Keratinocyte (primary cell): ENCODE results near the gene TIRAP. TPM values are rescaled to one million over a fixed set of nuclear protein-coding genes. Genes with fewer than 3 reads are reported as not detected.

Source experiments
- DNase-seq: peaks from one replicate; pipeline ENCODE4 v3.0.0-alpha.2; 2011; ENCODE audit warnings: low read depth, missing footprints, low spot score
- FAIRE-seq: peaks from 2 replicates; lab custom pipeline; 2011; peaks lifted over from hg19 to GRCh38; lab: Jason Lieb, UNC
- H2AFZ ChIP-seq: 2 replicates; pipeline ENCODE4 v1.6.0; 2012; ENCODE audit warnings: low read length, control low read depth, inconsistent platforms; ENCODE audit not compliant: control insufficient read depth
- H3K27ac ChIP-seq: 2 replicates; pipeline ENCODE4 v1.5.1; 2011; ENCODE audit warnings: low read length; ENCODE audit not compliant: control insufficient read depth, insufficient read depth
- H3K27me3 ChIP-seq: 3 replicates; pipeline ENCODE4 v1.6.0; 2011; ENCODE audit warnings: low read length; ENCODE audit not compliant: control insufficient read depth, insufficient read depth; ENCODE audit errors: extremely low read depth
- H3K36me3 ChIP-seq, 2 experiments: 2 replicates in 1 of 2; 3 replicates in 1 of 2; pipeline ENCODE4 v1.5.1; 2011; ENCODE audit warnings: low read length in 2 of 2, mild to moderate bottlenecking in 1 of 2; ENCODE audit not compliant: control insufficient read depth in 2 of 2, insufficient read depth in 2 of 2; ENCODE audit errors: extremely low read depth in 1 of 2
- H3K4me1 ChIP-seq: 3 replicates; pipeline ENCODE4 v1.5.1; 2011; ENCODE audit warnings: low read length; ENCODE audit not compliant: control insufficient read depth, insufficient read depth; ENCODE audit errors: extremely low read depth
- H3K4me2 ChIP-seq: 3 replicates; pipeline ENCODE4 v1.6.0; 2011; ENCODE audit warnings: low read depth, low read length; ENCODE audit not compliant: control insufficient read depth, insufficient read depth; ENCODE audit errors: extremely low read depth
- H3K4me3 ChIP-seq, 3 experiments: fragments of 200-600 bp in 1 of 3; sonication (generic) in 1 of 3; 2 replicates in 2 of 3; 3 replicates in 1 of 3; pipeline ENCODE4 v1.5.1; 2011 to 2016; ENCODE audit warnings: low read length in 3 of 3, mild to moderate bottlenecking in 3 of 3, control low read depth in 2 of 3, inconsistent platforms in 1 of 3, low read depth in 1 of 3, mixed read lengths in 1 of 3, mixed run types in 1 of 3, moderate library complexity in 1 of 3; ENCODE audit not compliant: control insufficient read depth in 2 of 3, insufficient read depth in 2 of 3; ENCODE audit errors: extremely low read depth in 1 of 3
- H3K79me2 ChIP-seq: 2 replicates; pipeline ENCODE4 v1.6.0; 2012; ENCODE audit warnings: low read length; ENCODE audit not compliant: control insufficient read depth, insufficient read depth
- H3K9ac ChIP-seq: 3 replicates; pipeline ENCODE4 v1.6.0; 2011; ENCODE audit warnings: low read length; ENCODE audit not compliant: control insufficient read depth, insufficient read depth; ENCODE audit errors: extremely low read depth
- H3K9me1 ChIP-seq: 3 replicates; pipeline ENCODE4 v1.6.0; 2011; ENCODE audit warnings: low read length; ENCODE audit not compliant: control insufficient read depth, insufficient read depth; ENCODE audit errors: extremely low read depth
- H3K9me3 ChIP-seq: 2 replicates; pipeline ENCODE4 v1.5.1; 2012; ENCODE audit warnings: low read depth, low read length; ENCODE audit not compliant: control insufficient read depth
- H4K20me1 ChIP-seq: 3 replicates; pipeline ENCODE4 v1.6.0; 2011; ENCODE audit warnings: low read length; ENCODE audit not compliant: control insufficient read depth, insufficient read depth; ENCODE audit errors: extremely low read depth
- EZH2 ChIP-seq: IDR thresholded peaks from one replicate; pipeline ENCODE4 v1.6.1; 2012; ENCODE audit warnings: inconsistent platforms, mild to moderate bottlenecking, low read length, moderate library complexity
- dilution Hi-C: fragments of 300-500 bp; cut with MboI; formaldehyde crosslinking; loops from one replicate; pipeline ENCODE4 v1.7.0; 2020; ENCODE audit warnings: low sequenced_read_pairs; ENCODE audit not compliant: extremely low pct_ligation_motif_present
- polyA plus RNA-seq, 5 experiments: library from polyadenylated mRNA; depleted of rRNA in 3 of 5; stranded (reverse) in 3 of 5; stranded (forward) in 1 of 5; unstranded in 1 of 5; fragments of >200 nt; gene quantifications; 1 replicate in 1 of 5; 2 replicates in 3 of 5; 3 replicates in 1 of 5; pipeline versions ENCODE4 v1.2.1 to v1.2.3, GENCODE V29; 2011 to 2012; ENCODE audit warnings: missing spikeins in 2 of 5, low read depth in 1 of 5, low replicate concordance in 1 of 5
- TF ChIP-seq, protein P1 (sequence below), 3 experiments: IDR thresholded peaks in 1 of 3; conservative IDR thresholded peaks in 1 of 3; optimal IDR thresholded peaks in 1 of 3; 2 replicates in 2 of 3; 3 replicates in 1 of 3; pipeline versions ENCODE3 to v1.5.1; 2011; ENCODE audit warnings: low read length in 3 of 3, mild to moderate bottlenecking in 3 of 3, moderate library complexity in 2 of 3, control low read depth in 1 of 3, inconsistent platforms in 1 of 3; ENCODE audit not compliant: insufficient read depth in 2 of 3; ENCODE audit errors: extremely low read depth in 1 of 3

The TIRAP gene
- polyA plus RNA-seq, 1 donor (not counting 4 experiments of a cell fraction or from before 2014, with no cell fraction given): 3.2 TPM

DNA sequence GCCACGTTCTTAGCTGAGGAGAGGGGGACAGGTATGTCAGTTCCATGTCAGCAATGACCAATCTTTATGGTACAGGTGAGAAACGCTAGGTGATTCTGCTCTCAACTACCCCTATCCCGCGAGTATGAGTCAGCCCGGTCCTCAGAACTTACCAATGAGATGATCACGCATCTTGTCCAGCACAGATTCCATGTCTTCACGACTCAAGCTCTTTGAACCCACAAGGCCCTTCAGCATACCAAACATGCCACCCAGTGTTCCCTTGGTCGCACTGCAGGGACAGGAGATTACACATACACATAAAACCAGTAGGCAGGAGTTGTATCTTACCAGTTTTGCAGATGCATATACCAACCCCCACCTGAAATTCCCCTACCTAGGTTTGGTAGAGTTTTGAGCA is 17.1 kb upstream of the TIRAP start:
- no peak for FAIRE-seq
- Histone ChIP-seq H4K20me1 (no peaks in the 10 kb centered on the region), H3K9me1 (no peaks in the 10 kb centered on the region), H3K4me3 (no peak overlapping the region), H3K4me1 (peaks cover 8% of the 10 kb centered on the region), H3K36me3 (peaks cover 43 to 45% of the 10 kb centered on the region in 2 experiments), H3K9me3 (no peaks in the 10 kb centered on the region), H3K9ac (no peak overlapping the region), H2AFZ (no peak overlapping the region), H3K79me2 (peaks cover 38% of the 10 kb centered on the region), H3K4me2 (no peak overlapping the region), H3K27me3 (no peaks in the 10 kb centered on the region), H3K27ac (no peak overlapping the region)
- DNase-seq: no peak
- no peak for TF ChIP-seq EZH2
- TF ChIP-seq, protein P1, sequence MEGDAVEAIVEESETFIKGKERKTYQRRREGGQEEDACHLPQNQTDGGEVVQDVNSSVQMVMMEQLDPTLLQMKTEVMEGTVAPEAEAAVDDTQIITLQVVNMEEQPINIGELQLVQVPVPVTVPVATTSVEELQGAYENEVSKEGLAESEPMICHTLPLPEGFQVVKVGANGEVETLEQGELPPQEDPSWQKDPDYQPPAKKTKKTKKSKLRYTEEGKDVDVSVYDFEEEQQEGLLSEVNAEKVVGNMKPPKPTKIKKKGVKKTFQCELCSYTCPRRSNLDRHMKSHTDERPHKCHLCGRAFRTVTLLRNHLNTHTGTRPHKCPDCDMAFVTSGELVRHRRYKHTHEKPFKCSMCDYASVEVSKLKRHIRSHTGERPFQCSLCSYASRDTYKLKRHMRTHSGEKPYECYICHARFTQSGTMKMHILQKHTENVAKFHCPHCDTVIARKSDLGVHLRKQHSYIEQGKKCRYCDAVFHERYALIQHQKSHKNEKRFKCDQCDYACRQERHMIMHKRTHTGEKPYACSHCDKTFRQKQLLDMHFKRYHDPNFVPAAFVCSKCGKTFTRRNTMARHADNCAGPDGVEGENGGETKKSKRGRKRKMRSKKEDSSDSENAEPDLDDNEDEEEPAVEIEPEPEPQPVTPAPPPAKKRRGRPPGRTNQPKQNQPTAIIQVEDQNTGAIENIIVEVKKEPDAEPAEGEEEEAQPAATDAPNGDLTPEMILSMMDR (optimal IDR thresholded peaks at IDR 0.05 in 1 of 3, IDR thresholded peaks at IDR 0.05 in 1 of 3, conservative IDR thresholded peaks at IDR 0.05 in 1 of 3; ENCODE audit: extremely low read depth in 1 of 3, insufficient read depth in 2 of 3, low read length in 3 of 3): peak in 1 of 3 experiments; percentile 6
- dilution Hi-C loops: no loop called here

DNA sequence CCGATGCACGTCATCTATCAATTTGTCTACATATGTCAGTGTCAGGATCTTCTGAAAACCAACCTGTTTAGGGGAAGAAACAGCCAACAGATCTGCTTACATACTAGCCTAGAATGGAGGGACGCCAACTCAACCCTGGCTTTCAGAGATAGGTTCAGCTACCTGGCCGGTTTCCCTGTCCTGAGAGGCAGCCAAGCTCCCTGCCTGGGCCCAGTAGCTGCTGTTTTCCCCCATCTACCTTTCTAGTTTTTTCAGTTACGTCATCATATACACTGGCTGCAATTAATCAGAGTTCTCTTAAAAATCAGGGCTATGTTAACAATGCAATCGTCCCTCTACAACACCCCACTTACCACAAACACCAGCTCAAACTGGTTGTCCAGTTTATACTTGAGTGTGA is 15.2 kb upstream of the TIRAP start:
- peak overlapping the region; percentile 74 to 86 (median 85) for H3K4me3 ChIP-seq
- peak overlapping the region; percentile 98 for H3K9ac ChIP-seq
- peaks cover 40 to 44% of the 10 kb centered on the region in 2 experiments for H3K36me3 ChIP-seq
- H3K79me2 ChIP-seq: peaks cover 43% of the 10 kb centered on the region
- H4K20me1 ChIP-seq: no peaks in the 10 kb centered on the region
- dilution Hi-C loops: no loop called here
- no peak overlapping the region for H2AFZ ChIP-seq
- FAIRE-seq (no peak), DNase-seq (no peak)
- no peaks in the 10 kb centered on the region for H3K9me3 ChIP-seq
- H3K4me1 ChIP-seq: peaks cover 8% of the 10 kb centered on the region
- TF ChIP-seq EZH2: no peak
- TF ChIP-seq, protein P1 (optimal IDR thresholded peaks at IDR 0.05 in 1 of 3, IDR thresholded peaks at IDR 0.05 in 1 of 3, conservative IDR thresholded peaks at IDR 0.05 in 1 of 3; ENCODE audit: extremely low read depth in 1 of 3, insufficient read depth in 2 of 3, low read length in 3 of 3): no peak
- no peaks in the 10 kb centered on the region for H3K27me3 ChIP-seq
- no peaks in the 10 kb centered on the region for H3K9me1 ChIP-seq
- peak overlapping the region; percentile 75 for H3K4me2 ChIP-seq
- H3K27ac ChIP-seq: peak overlapping the region; percentile 89
